OCI-LY3 (cell line): ENCODE measurements around the gene OR51S1.

Experiments used
- CTCF ChIP-seq: fragments of 200-600, 300-600 bp; sonication (generic); IDR thresholded peaks from 2 replicates; pipeline ENCODE4 v1.5.1; 2014; ENCODE audit warnings: antibody characterized with exemption, low read length, low read depth
- EZH2phosphoT487 ChIP-seq: fragments of 200-600 bp; shearing (Covaris generic); IDR thresholded peaks from 2 replicates; pipeline ENCODE4 v1.6.1; 2018; ENCODE audit warnings: antibody characterized with exemption, mixed run types, low read depth

GRCh38 chr11:4826425-4826824 lies 22.6 kb downstream of the OR51S1 start:
- peak; percentile 54 for TF ChIP-seq CTCF
- TF ChIP-seq EZH2phosphoT487: no peak
